ENCODE measurements around the gene SAMD5.

DNA sequence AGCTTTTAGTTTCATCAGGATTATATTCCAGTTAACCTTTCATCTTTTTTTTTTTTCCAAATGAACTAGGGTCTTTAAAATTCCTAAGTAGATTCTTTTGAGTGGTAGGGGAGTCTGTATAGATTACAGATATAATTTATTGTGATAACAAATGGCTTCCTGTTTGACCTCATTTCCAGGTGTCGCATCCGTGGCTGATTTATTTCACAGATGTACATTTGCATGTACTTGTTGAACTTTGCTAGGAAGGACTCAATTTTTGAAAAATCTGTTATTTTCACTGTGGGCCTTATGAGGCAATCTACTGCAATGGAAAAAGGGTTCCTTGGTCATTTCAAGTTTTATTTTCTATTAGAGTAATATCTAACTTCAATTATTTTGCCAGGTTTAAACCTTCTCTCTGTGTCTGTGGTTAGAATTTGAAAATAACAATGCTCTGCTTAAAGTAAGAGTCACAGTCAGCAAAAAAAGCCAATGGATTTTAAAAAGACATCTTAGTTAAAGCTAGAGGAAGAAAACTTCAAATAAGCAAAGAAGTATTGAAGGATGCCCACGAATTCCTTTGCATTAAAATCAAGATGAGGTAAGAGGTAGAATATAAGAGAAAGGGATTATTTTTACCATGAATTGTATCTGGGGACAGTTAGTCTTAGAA is 57.9 kb downstream of the SAMD5 start:
- TF ChIP-seq, protein P1, sequence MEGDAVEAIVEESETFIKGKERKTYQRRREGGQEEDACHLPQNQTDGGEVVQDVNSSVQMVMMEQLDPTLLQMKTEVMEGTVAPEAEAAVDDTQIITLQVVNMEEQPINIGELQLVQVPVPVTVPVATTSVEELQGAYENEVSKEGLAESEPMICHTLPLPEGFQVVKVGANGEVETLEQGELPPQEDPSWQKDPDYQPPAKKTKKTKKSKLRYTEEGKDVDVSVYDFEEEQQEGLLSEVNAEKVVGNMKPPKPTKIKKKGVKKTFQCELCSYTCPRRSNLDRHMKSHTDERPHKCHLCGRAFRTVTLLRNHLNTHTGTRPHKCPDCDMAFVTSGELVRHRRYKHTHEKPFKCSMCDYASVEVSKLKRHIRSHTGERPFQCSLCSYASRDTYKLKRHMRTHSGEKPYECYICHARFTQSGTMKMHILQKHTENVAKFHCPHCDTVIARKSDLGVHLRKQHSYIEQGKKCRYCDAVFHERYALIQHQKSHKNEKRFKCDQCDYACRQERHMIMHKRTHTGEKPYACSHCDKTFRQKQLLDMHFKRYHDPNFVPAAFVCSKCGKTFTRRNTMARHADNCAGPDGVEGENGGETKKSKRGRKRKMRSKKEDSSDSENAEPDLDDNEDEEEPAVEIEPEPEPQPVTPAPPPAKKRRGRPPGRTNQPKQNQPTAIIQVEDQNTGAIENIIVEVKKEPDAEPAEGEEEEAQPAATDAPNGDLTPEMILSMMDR (IDR thresholded peaks at IDR 0.05) = no peak
- no peak for TF ChIP-seq EZH2 (IDR thresholded peaks at IDR 0.05)
- no peak for TF ChIP-seq EZH2phosphoT487 (IDR thresholded peaks at IDR 0.05)

Measured in neural progenitor cell (in vitro differentiated cells).